ENCODE measurements around the gene INS. TPM values are rescaled to one million over a fixed set of nuclear protein-coding genes. Genes with fewer than 3 reads are reported as not detected.

The INS gene
- total and polyA plus RNA-seq, 4 experiments from 2014 or later = not detected

- POLR2A ChIA-PET (ENCODE audit: partially characterized antibody) = no interaction called here
- peaks cover 0 to 3% (median 0%) of the 10 kb centered on the region in 8 donors for H3K9me3 Mint-ChIP-seq
- H3K27me3 ChIP-seq (ENCODE audit: insufficient read depth, low read length) = peaks cover 13% of the 10 kb centered on the region
- intact Hi-C loops (cut with micrococcal nuclease) = no loop called here
- CTCF ChIA-PET (ENCODE audit: partially characterized antibody) = interaction anchor here (1.4 to 3.0 kb wide), 3 partner anchors 16 to 482 kb away, joined by 3 to 8 read pairs (median 3); no protein-coding TSS in a partner anchor
- no peaks in the 10 kb centered on the region for H3K9me3 ChIP-seq (ENCODE audit: control insufficient read depth in 1 of 2, low read length in 2 of 2)
- DNase-seq = no peak
- peaks cover 0 to 15% (median 3%) of the 10 kb centered on the region in 4 donors for H3K4me1 Mint-ChIP-seq
- H3K4me3 Mint-ChIP-seq = no peak overlapping the region
- H3K4me1 ChIP-seq (ENCODE audit: insufficient read depth, low read length) = peaks cover 7% of the 10 kb centered on the region
- H3K4me3 ChIP-seq (ENCODE audit: low read length in 2 of 2) = no peak overlapping the region
- no peak overlapping the region for H3K27ac ChIP-seq (ENCODE audit: low read depth, low read length)
- H3K27me3 Mint-ChIP-seq = peaks cover 28 to 34% of the 10 kb centered on the region in 2 donors
- H3K27ac Mint-ChIP-seq = no peak overlapping the region
- no peaks in the 10 kb centered on the region for H3K36me3 ChIP-seq (ENCODE audit: insufficient read depth, low read length)
- H3K36me3 Mint-ChIP-seq = no peaks in the 10 kb centered on the region
These were observed 26.7 kb downstream of the INS start for GRCh38 chr11:2134022-2135010.

GRCh38 chr11:2133241-2134021 is 27.6 kb downstream of the INS start:
- Histone ChIP-seq H3K9me3 (ENCODE audit: control insufficient read depth in 1 of 2, low read length in 2 of 2) (no peaks in the 10 kb centered on the region), H3K36me3 (ENCODE audit: insufficient read depth, low read length) (no peaks in the 10 kb centered on the region), H3K4me1 (ENCODE audit: insufficient read depth, low read length) (peaks cover 7% of the 10 kb centered on the region), H3K4me3 (ENCODE audit: low read length in 2 of 2) (no peak overlapping the region), H3K27ac (ENCODE audit: low read depth, low read length) (no peak overlapping the region), H3K27me3 (ENCODE audit: insufficient read depth, low read length) (peaks cover 13% of the 10 kb centered on the region)
- H3K4me1 Mint-ChIP-seq = peaks cover 0 to 13% (median 3%) of the 10 kb centered on the region in 4 donors
- no peak overlapping the region for H3K4me3 Mint-ChIP-seq
- no peaks in the 10 kb centered on the region for H3K36me3 Mint-ChIP-seq
- CTCF ChIA-PET (ENCODE audit: partially characterized antibody) = interaction anchor here (1.4 to 1.6 kb wide), 2 partner anchors 17 to 481 kb away, joined by 3 read pairs; no protein-coding TSS in a partner anchor
- POLR2A ChIA-PET (ENCODE audit: partially characterized antibody) = no interaction called here
- H3K27ac Mint-ChIP-seq = no peak overlapping the region
- H3K27me3 Mint-ChIP-seq = peaks cover 28 to 36% of the 10 kb centered on the region in 2 donors
- intact Hi-C loops (cut with micrococcal nuclease) = no loop called here
- peaks cover 0 to 3% (median 0%) of the 10 kb centered on the region in 8 donors for H3K9me3 Mint-ChIP-seq
- DNase-seq = no peak

GRCh38 chr11:2132874-2133240 is 28.2 kb downstream of the INS start:
- H3K4me3 Mint-ChIP-seq = no peak overlapping the region
- Histone ChIP-seq H3K36me3 (ENCODE audit: insufficient read depth, low read length) (no peaks in the 10 kb centered on the region), H3K27me3 (ENCODE audit: insufficient read depth, low read length) (peaks cover 13% of the 10 kb centered on the region), H3K9me3 (ENCODE audit: control insufficient read depth in 1 of 2, low read length in 2 of 2) (no peaks in the 10 kb centered on the region), H3K27ac (ENCODE audit: low read depth, low read length) (no peak overlapping the region), H3K4me3 (ENCODE audit: low read length in 2 of 2) (no peak overlapping the region), H3K4me1 (ENCODE audit: insufficient read depth, low read length) (peaks cover 7% of the 10 kb centered on the region)
- DNase-seq = no peak
- peaks cover 0 to 10% (median 1%) of the 10 kb centered on the region in 4 donors for H3K4me1 Mint-ChIP-seq
- no peaks in the 10 kb centered on the region for H3K36me3 Mint-ChIP-seq
- ChIA-PET POLR2A (ENCODE audit: partially characterized antibody) (no interaction called here), CTCF (ENCODE audit: partially characterized antibody) (interaction anchor here (1.4 kb wide), 1 partner anchor 17 kb away, joined by 3 read pairs; no protein-coding TSS in a partner anchor)
- peaks cover 26 to 34% of the 10 kb centered on the region in 2 donors for H3K27me3 Mint-ChIP-seq
- H3K27ac Mint-ChIP-seq = peak overlapping the region in 1 of 7 donors; percentile 50
- intact Hi-C loops (cut with micrococcal nuclease) = no loop called here
- H3K9me3 Mint-ChIP-seq = peaks cover 0 to 3% (median 0%) of the 10 kb centered on the region in 8 donors

- peaks cover 0 to 3% (median 0%) of the 10 kb centered on the region in 8 donors for H3K9me3 Mint-ChIP-seq
- H3K36me3 Mint-ChIP-seq = no peaks in the 10 kb centered on the region
- peaks cover 24 to 35% of the 10 kb centered on the region in 2 donors for H3K27me3 Mint-ChIP-seq
- no peak overlapping the region for H3K27ac Mint-ChIP-seq
- H3K9me3 ChIP-seq (ENCODE audit: control insufficient read depth in 1 of 2, low read length in 2 of 2) = no peaks in the 10 kb centered on the region
- intact Hi-C loops (cut with micrococcal nuclease) = no loop called here
- no peaks in the 10 kb centered on the region for H3K36me3 ChIP-seq (ENCODE audit: insufficient read depth, low read length)
- CTCF ChIA-PET (ENCODE audit: partially characterized antibody) = no interaction called here
- H3K27me3 ChIP-seq (ENCODE audit: insufficient read depth, low read length) = peaks cover 13% of the 10 kb centered on the region
- peaks cover 0 to 10% (median 1%) of the 10 kb centered on the region in 4 donors for H3K4me1 Mint-ChIP-seq
- no peak for DNase-seq
- no peak overlapping the region for H3K4me3 ChIP-seq (ENCODE audit: low read length in 2 of 2)
- no peak overlapping the region for H3K27ac ChIP-seq (ENCODE audit: low read depth, low read length)
- peaks cover 1% of the 10 kb centered on the region for H3K4me1 ChIP-seq (ENCODE audit: insufficient read depth, low read length)
- POLR2A ChIA-PET (ENCODE audit: partially characterized antibody) = no interaction called here
- no peak overlapping the region for H3K4me3 Mint-ChIP-seq
These were observed 28.8 kb downstream of the INS start for GRCh38 chr11:2132246-2132645.

- intact Hi-C loops (cut with micrococcal nuclease) = no loop called here
- no peaks in the 10 kb centered on the region for H3K36me3 ChIP-seq (ENCODE audit: insufficient read depth, low read length)
- H3K27me3 ChIP-seq (ENCODE audit: insufficient read depth, low read length) = peaks cover 8% of the 10 kb centered on the region
- ChIA-PET POLR2A (ENCODE audit: partially characterized antibody) (no interaction called here), CTCF (ENCODE audit: partially characterized antibody) (no interaction called here)
- no peak overlapping the region for H3K4me3 ChIP-seq (ENCODE audit: low read length in 2 of 2)
- H3K27ac ChIP-seq (ENCODE audit: low read depth, low read length) = no peak overlapping the region
- H3K4me1 ChIP-seq (ENCODE audit: insufficient read depth, low read length) = no peaks in the 10 kb centered on the region
- H3K27me3 Mint-ChIP-seq = peaks cover 21 to 34% of the 10 kb centered on the region in 2 donors
- peaks cover 0 to 3% (median 0%) of the 10 kb centered on the region in 8 donors for H3K9me3 Mint-ChIP-seq
- peak overlapping the region in 1 of 7 donors; percentile 48 for H3K27ac Mint-ChIP-seq
- no peak for DNase-seq
- no peak overlapping the region for H3K4me3 Mint-ChIP-seq
- peaks cover 0 to 9% (median 1%) of the 10 kb centered on the region in 4 donors for H3K4me1 Mint-ChIP-seq
- no peaks in the 10 kb centered on the region for H3K9me3 ChIP-seq (ENCODE audit: control insufficient read depth in 1 of 2, low read length in 2 of 2)
- no peaks in the 10 kb centered on the region for H3K36me3 Mint-ChIP-seq
These were observed 29.4 kb downstream of the INS start for GRCh38 chr11:2131371-2132236.

- H3K4me3 ChIP-seq (ENCODE audit: low read length in 2 of 2) = no peak overlapping the region
- H3K27me3 Mint-ChIP-seq = peaks cover 16 to 27% of the 10 kb centered on the region in 2 donors
- POLR2A ChIA-PET (ENCODE audit: partially characterized antibody) = no interaction called here
- DNase-seq = no peak
- intact Hi-C loops (cut with micrococcal nuclease) = no loop called here
- peaks cover 1% of the 10 kb centered on the region for H3K27me3 ChIP-seq (ENCODE audit: insufficient read depth, low read length)
- H3K36me3 ChIP-seq (ENCODE audit: insufficient read depth, low read length) = no peaks in the 10 kb centered on the region
- CTCF ChIA-PET (ENCODE audit: partially characterized antibody) = no interaction called here
- H3K27ac ChIP-seq (ENCODE audit: low read depth, low read length) = no peak overlapping the region
- no peak overlapping the region for H3K27ac Mint-ChIP-seq
- peaks cover 0 to 3% (median 0%) of the 10 kb centered on the region in 8 donors for H3K9me3 Mint-ChIP-seq
- H3K36me3 Mint-ChIP-seq = no peaks in the 10 kb centered on the region
- H3K9me3 ChIP-seq (ENCODE audit: control insufficient read depth in 1 of 2, low read length in 2 of 2) = no peaks in the 10 kb centered on the region
- H3K4me1 Mint-ChIP-seq = peaks cover 0 to 2% (median under 1%) of the 10 kb centered on the region in 4 donors
- H3K4me1 ChIP-seq (ENCODE audit: insufficient read depth, low read length) = no peaks in the 10 kb centered on the region
- no peak overlapping the region for H3K4me3 Mint-ChIP-seq
These were observed 30.1 kb downstream of the INS start for GRCh38 chr11:2130881-2131352.
